Caco-2 (cell line): Measurements from ENCODE around the gene RBM25. TPM values are rescaled to one million over a fixed set of nuclear protein-coding genes. Genes with fewer than 3 reads are reported as not detected.
"Not testable (repeated sequence)": the region's sequence is repeated elsewhere in the genome, so short reads cannot be mapped to it uniquely, and the experiment has no call there.

Source experiments
- BruUV-seq: library from RNA; stranded (reverse); fragments of 400-500 nt; replicated peaks from 2 replicates; lab custom pipeline; 2021; lab: Mats Ljungman, UMichigan
- CTCF ChIA-PET: fragments of 300-600 bp; sonication (Branson Sonifier 250); formaldehyde crosslinking; loops from one replicate; lab custom pipeline; 2022; ENCODE audit warnings: antibody characterized with exemption; lab: Charles Lee
- POLR2A ChIA-PET: fragments of 300-600 bp; sonication (Branson Sonifier 250); formaldehyde crosslinking; loops from one replicate; lab custom pipeline; 2022; ENCODE audit warnings: antibody characterized with exemption; lab: Charles Lee
- DNase-seq, 2 experiments: peaks; one replicate each; pipeline versions ENCODE4 v3.0.0 to v3.0.0-alpha.2; 2020 to 2022
- H3K27me3 ChIP-seq: replicated peaks from 2 replicates; pipeline ENCODE4 v1.6.0; 2011; ENCODE audit warnings: low read length; ENCODE audit not compliant: control insufficient read depth, insufficient read depth
- H3K36me3 ChIP-seq: 2 replicates; pipeline ENCODE4 v1.5.1; 2011; ENCODE audit warnings: low read length; ENCODE audit not compliant: control insufficient read depth, insufficient read depth
- H3K4me1 ChIP-seq: fragments of 250-450 bp; sonication (Bioruptor Pico); 2 replicates; pipeline ENCODE4 v1.5.1; 2020; ENCODE audit warnings: mild to moderate bottlenecking
- H3K4me3 ChIP-seq: 2 replicates; pipeline ENCODE4 v1.5.1; 2011; ENCODE audit warnings: low read depth, mild to moderate bottlenecking, control low read depth, low read length
- H3K9me3 ChIP-seq: fragments of 250-450 bp; sonication (Bioruptor Pico); 2 replicates; pipeline ENCODE4 v1.5.1; 2020; ENCODE audit warnings: mild to moderate bottlenecking, moderate library complexity
- H3K27ac Mint-ChIP-seq: one replicate; pipeline ENCODE4 v1.8.0; 2022; ENCODE audit warnings: mixed read lengths; ENCODE audit not compliant: unreplicated experiment
- H3K27me3 Mint-ChIP-seq: one replicate; pipeline ENCODE4 v1.8.0; 2022; ENCODE audit warnings: mixed read lengths; ENCODE audit not compliant: insufficient read depth, unreplicated experiment
- H3K36me3 Mint-ChIP-seq: one replicate; pipeline ENCODE4 v1.8.0; 2022; ENCODE audit warnings: mild to moderate bottlenecking, mixed read lengths; ENCODE audit not compliant: insufficient read depth, unreplicated experiment
- H3K4me1 Mint-ChIP-seq: one replicate; pipeline ENCODE4 v1.8.0; 2022; ENCODE audit warnings: low read depth, mixed read lengths; ENCODE audit not compliant: unreplicated experiment
- H3K4me3 Mint-ChIP-seq: one replicate; pipeline ENCODE4 v1.8.0; 2022; ENCODE audit warnings: mild to moderate bottlenecking, moderate library complexity, mixed read lengths; ENCODE audit not compliant: unreplicated experiment
- H3K9me3 Mint-ChIP-seq: one replicate; pipeline ENCODE4 v1.8.0; 2022; ENCODE audit warnings: mixed read lengths; ENCODE audit not compliant: unreplicated experiment
- intact Hi-C: fragments of 100-400 bp; cut with micrococcal nuclease; formaldehyde crosslinking; loops from one replicate; pipeline ENCODE4 v1.10.0; 2022; ENCODE audit not compliant: unreplicated experiment
- total RNA-seq: library from RNA; stranded (reverse); gene quantifications from 2 replicates; pipeline ENCODE4 v1.2.3, GENCODE V29; 2022
- TF ChIP-seq, protein P1 (sequence below), 2 experiments: fragments of 200-600 bp in 1 of 2; IDR thresholded peaks; 1 replicate in 1 of 2; 2 replicates in 1 of 2; pipeline versions ENCODE4 v1.5.1 to v1.8.0; 2011 to 2022; ENCODE audit warnings: antibody characterized with exemption in 1 of 2, control low read depth in 1 of 2, inconsistent platforms in 1 of 2, low read depth in 1 of 2, low read length in 1 of 2, mild to moderate bottlenecking in 1 of 2, moderate library complexity in 1 of 2; ENCODE audit not compliant: insufficient read depth in 1 of 2, severe bottlenecking in 1 of 2, unreplicated experiment in 1 of 2

The RBM25 gene
- total RNA-seq, 1 experiment from 2014 or later = 89.3 TPM

GRCh38 chr14:73168274-73168673 lies 109.9 kb downstream of the RBM25 start:
- ChIA-PET CTCF (no interaction called here), POLR2A (interaction anchor here (0.5 kb wide), 1 partner anchor 32 kb away, joined by 7 read pairs; the partner anchor contains the start of gene PSEN1)
- Mint-ChIP-seq H3K36me3 (peaks cover 63% of the 10 kb centered on the region), H3K27ac (no peak overlapping the region), H3K4me1 (no peaks in the 10 kb centered on the region), H3K9me3 (no peaks in the 10 kb centered on the region), H3K4me3 (no peak overlapping the region), H3K27me3 (no peaks in the 10 kb centered on the region)
- TF ChIP-seq, protein P1, sequence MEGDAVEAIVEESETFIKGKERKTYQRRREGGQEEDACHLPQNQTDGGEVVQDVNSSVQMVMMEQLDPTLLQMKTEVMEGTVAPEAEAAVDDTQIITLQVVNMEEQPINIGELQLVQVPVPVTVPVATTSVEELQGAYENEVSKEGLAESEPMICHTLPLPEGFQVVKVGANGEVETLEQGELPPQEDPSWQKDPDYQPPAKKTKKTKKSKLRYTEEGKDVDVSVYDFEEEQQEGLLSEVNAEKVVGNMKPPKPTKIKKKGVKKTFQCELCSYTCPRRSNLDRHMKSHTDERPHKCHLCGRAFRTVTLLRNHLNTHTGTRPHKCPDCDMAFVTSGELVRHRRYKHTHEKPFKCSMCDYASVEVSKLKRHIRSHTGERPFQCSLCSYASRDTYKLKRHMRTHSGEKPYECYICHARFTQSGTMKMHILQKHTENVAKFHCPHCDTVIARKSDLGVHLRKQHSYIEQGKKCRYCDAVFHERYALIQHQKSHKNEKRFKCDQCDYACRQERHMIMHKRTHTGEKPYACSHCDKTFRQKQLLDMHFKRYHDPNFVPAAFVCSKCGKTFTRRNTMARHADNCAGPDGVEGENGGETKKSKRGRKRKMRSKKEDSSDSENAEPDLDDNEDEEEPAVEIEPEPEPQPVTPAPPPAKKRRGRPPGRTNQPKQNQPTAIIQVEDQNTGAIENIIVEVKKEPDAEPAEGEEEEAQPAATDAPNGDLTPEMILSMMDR (IDR thresholded peaks at IDR 0.05; ENCODE audit: insufficient read depth in 1 of 2, low read depth in 1 of 2, low read length in 1 of 2, severe bottlenecking in 1 of 2, unreplicated experiment in 1 of 2) = no peak
- H3K27me3 ChIP-seq = no peaks in the 10 kb centered on the region
- H3K36me3 ChIP-seq = no peaks in the 10 kb centered on the region; the same call in 1 of the 2 replicates
- no TSS peak for BruUV-seq
- no peaks in the 10 kb centered on the region for H3K4me1 ChIP-seq
- no peak for DNase-seq
- intact Hi-C loops = no loop called here
- no peaks in the 10 kb centered on the region for H3K9me3 ChIP-seq
- H3K4me3 ChIP-seq = no peak overlapping the region

GRCh38 chr14:73168691-73169090 lies 110.4 kb downstream of the RBM25 start:
- Histone ChIP-seq H3K9me3 (no peaks in the 10 kb centered on the region), H3K36me3 (no peaks in the 10 kb centered on the region; the same call in none of the 2 replicates), H3K4me3 (no peak overlapping the region), H3K4me1 (no peaks in the 10 kb centered on the region), H3K27me3 (no peaks in the 10 kb centered on the region)
- H3K4me3 Mint-ChIP-seq = no peak overlapping the region
- intact Hi-C loops = no loop called here
- no peaks in the 10 kb centered on the region for H3K4me1 Mint-ChIP-seq
- peaks cover 63% of the 10 kb centered on the region for H3K36me3 Mint-ChIP-seq
- H3K27ac Mint-ChIP-seq = no peak overlapping the region
- TF ChIP-seq, protein P1 (IDR thresholded peaks at IDR 0.05; ENCODE audit: insufficient read depth in 1 of 2, low read depth in 1 of 2, low read length in 1 of 2, severe bottlenecking in 1 of 2, unreplicated experiment in 1 of 2) = no peak
- ChIA-PET POLR2A (no interaction called here), CTCF (no interaction called here)
- BruUV-seq = no TSS peak
- H3K9me3 Mint-ChIP-seq = no peaks in the 10 kb centered on the region
- no peak for DNase-seq
- no peaks in the 10 kb centered on the region for H3K27me3 Mint-ChIP-seq

- CTCF ChIA-PET, H3K4me1 ChIP-seq, H3K4me3 Mint-ChIP-seq, H3K9me3 ChIP-seq, H3K36me3 ChIP-seq, POLR2A ChIA-PET, H3K9me3 Mint-ChIP-seq, H3K4me1 Mint-ChIP-seq, H3K27me3 ChIP-seq, H3K27me3 Mint-ChIP-seq, intact Hi-C loops, DNase-seq, H3K4me3 ChIP-seq, BruUV-seq, H3K27ac Mint-ChIP-seq: not testable (repeated sequence)
- H3K36me3 Mint-ChIP-seq = peaks cover 67% of the 10 kb centered on the region
Observed at GRCh38 chr14:73169855-73170254, 111.5 kb downstream of the RBM25 start.

DNA sequence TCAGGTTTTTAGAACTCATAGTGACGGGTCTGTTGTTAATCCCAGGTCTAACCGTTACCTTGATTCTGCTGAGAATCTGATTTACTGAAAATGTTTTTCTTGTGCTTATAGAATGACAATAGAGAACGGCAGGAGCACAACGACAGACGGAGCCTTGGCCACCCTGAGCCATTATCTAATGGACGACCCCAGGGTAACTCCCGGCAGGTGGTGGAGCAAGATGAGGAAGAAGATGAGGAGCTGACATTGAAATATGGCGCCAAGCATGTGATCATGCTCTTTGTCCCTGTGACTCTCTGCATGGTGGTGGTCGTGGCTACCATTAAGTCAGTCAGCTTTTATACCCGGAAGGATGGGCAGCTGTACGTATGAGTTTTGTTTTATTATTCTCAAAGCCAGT lies 112.4 kb downstream of the RBM25 start:
- peaks cover 64% of the 10 kb centered on the region for H3K36me3 Mint-ChIP-seq
- H3K9me3 Mint-ChIP-seq = no peaks in the 10 kb centered on the region
- Histone ChIP-seq H3K36me3 (no peaks in the 10 kb centered on the region; the same call in none of the 2 replicates), H3K4me1 (no peaks in the 10 kb centered on the region), H3K4me3 (no peak overlapping the region), H3K9me3 (no peaks in the 10 kb centered on the region), H3K27me3 (no peaks in the 10 kb centered on the region)
- ChIA-PET CTCF (no interaction called here), POLR2A (no interaction called here)
- no peaks in the 10 kb centered on the region for H3K4me1 Mint-ChIP-seq
- TF ChIP-seq, protein P1 (IDR thresholded peaks at IDR 0.05; ENCODE audit: insufficient read depth in 1 of 2, low read depth in 1 of 2, low read length in 1 of 2, severe bottlenecking in 1 of 2, unreplicated experiment in 1 of 2) = no peak
- no peaks in the 10 kb centered on the region for H3K27me3 Mint-ChIP-seq
- BruUV-seq = no TSS peak
- no peak overlapping the region for H3K27ac Mint-ChIP-seq
- H3K4me3 Mint-ChIP-seq = no peak overlapping the region
- intact Hi-C loops = no loop called here
- no peak for DNase-seq
